Caki2 (cell line): Measurements from ENCODE around the gene TMEM179. TPM values are rescaled to one million over a fixed set of nuclear protein-coding genes. Genes with fewer than 3 reads are reported as not detected.

ENCODE experiments used
- DNase-seq: peaks from one replicate; pipeline ENCODE4 v3.0.0-alpha.2; 2015; ENCODE audit warnings: low read depth
- in situ Hi-C: cut with HindIII; loops from 2 replicates; pipeline ENCODE4 v1.10.0; 2016; ENCODE audit warnings: low sequenced_read_pairs, low pct_unique_long_range_greater_than_20kb, mixed read lengths
- total RNA-seq: library from RNA; depleted of rRNA; stranded (reverse); fragments of >200 nt; shearing (Covaris generic); gene quantifications from 2 replicates; pipeline ENCODE4 v1.2.3, GENCODE V29; 2014; ENCODE audit warnings: low replicate concordance

Gene TMEM179
- total RNA-seq, 1 experiment from 2014 or later: 3.1 TPM

GRCh38 chr14:104553166-104554087, 51.1 kb downstream of the TMEM179 start:
- in situ Hi-C loops: no loop called here

GRCh38 chr14:104552738-104553125, 51.8 kb downstream of the TMEM179 start:
- DNase-seq: no peak
- in situ Hi-C loops: no loop called here

More at GRCh38 chr14:104553166-104554087, 51.1 kb downstream of the TMEM179 start:
- DNase-seq: no peak

GRCh38 chr14:104551851-104552737, 52.5 kb downstream of the TMEM179 start:
- in situ Hi-C loops: no loop called here
- DNase-seq: no peak

- no peak for DNase-seq
- in situ Hi-C loops: no loop called here
These were observed 53.5 kb downstream of the TMEM179 start for GRCh38 chr14:104550861-104551728.

GRCh38 chr14:104550340-104550860, 54.2 kb downstream of the TMEM179 start:
- no peak for DNase-seq
- in situ Hi-C loops: no loop called here

GRCh38 chr14:104549536-104550339, 54.8 kb downstream of the TMEM179 start:
- in situ Hi-C loops: no loop called here
- DNase-seq: no peak

GRCh38 chr14:104548802-104549535, 55.6 kb downstream of the TMEM179 start:
- in situ Hi-C loops: no loop called here
- no peak for DNase-seq

- no peak for DNase-seq
- in situ Hi-C loops: no loop called here
These were observed 56.4 kb downstream of the TMEM179 start for GRCh38 chr14:104547998-104548700.

- no peak for DNase-seq
- in situ Hi-C loops: no loop called here
These were observed 57.1 kb downstream of the TMEM179 start for GRCh38 chr14:104547310-104547997.

GRCh38 chr14:104546591-104547309, 57.8 kb downstream of the TMEM179 start:
- no peak for DNase-seq
- in situ Hi-C loops: no loop called here

GRCh38 chr14:104545942-104546501, 58.5 kb downstream of the TMEM179 start:
- in situ Hi-C loops: no loop called here
- DNase-seq: peak; percentile 8

- in situ Hi-C loops: no loop called here
- DNase-seq: no peak
These were observed 59.2 kb downstream of the TMEM179 start for GRCh38 chr14:104545151-104545941.

GRCh38 chr14:104544362-104544961, 60.1 kb downstream of the TMEM179 start:
- in situ Hi-C loops: no loop called here
- DNase-seq: no peak
